ENCODE results near the gene KLF11. TPM values are rescaled to one million over a fixed set of nuclear protein-coding genes. Genes with fewer than 3 reads are reported as not detected.

The KLF11 gene
- total and polyA plus RNA-seq, 2 experiments from 2014 or later, result 10.2 to 11.3 TPM

GRCh38 chr2:10007921-10008808 is 35.2 kb upstream of the KLF11 start:
- Histone ChIP-seq H3K4me3 (no peak overlapping the region), H3K4me2 (no peak overlapping the region), H3K9me3 (ENCODE audit: low read depth) (no peaks in the 10 kb centered on the region), H3K36me3 (replicated peaks; ENCODE audit: insufficient read depth, low read depth) (no peaks in the 10 kb centered on the region), H2AFZ (no peak overlapping the region), H4K20me1 (ENCODE audit: insufficient read depth, poor library complexity, severe bottlenecking) (no peaks in the 10 kb centered on the region), H3K4me1 (ENCODE audit: insufficient read depth) (peaks cover 12% of the 10 kb centered on the region), H3K79me2 (no peaks in the 10 kb centered on the region), H3K9me2 (replicated peaks; ENCODE audit: insufficient read depth) (no peaks in the 10 kb centered on the region), H3K27me3 (no peaks in the 10 kb centered on the region), H3K27ac (no peak overlapping the region)
- WGBS (ENCODE audit: low lambda C conversion rate, missing lambda C conversion rate), result 77% methylated on average over 22 of the region's 22 CpGs
- TF ChIP-seq EZH2 (IDR thresholded peaks at IDR 0.05; ENCODE audit: borderline replicate concordance), result no peak
- TF ChIP-seq EZH2phosphoT487 (IDR thresholded peaks at IDR 0.05; ENCODE audit: low read depth, severe bottlenecking, unreplicated experiment), result no peak
- no peak for TF ChIP-seq CTCF (IDR thresholded peaks at IDR 0.05; ENCODE audit: poor library complexity)
- no peak for DNase-seq (ENCODE audit: low spot score)

GRCh38 chr2:10008809-10009176 is 34.6 kb upstream of the KLF11 start:
- H3K27ac ChIP-seq, result no peak overlapping the region
- TF ChIP-seq EZH2 (IDR thresholded peaks at IDR 0.05; ENCODE audit: borderline replicate concordance) (no peak), CTCF (IDR thresholded peaks at IDR 0.05; ENCODE audit: poor library complexity) (no peak), EZH2phosphoT487 (IDR thresholded peaks at IDR 0.05; ENCODE audit: low read depth, severe bottlenecking, unreplicated experiment) (no peak)
- H4K20me1 ChIP-seq (ENCODE audit: insufficient read depth, poor library complexity, severe bottlenecking), result no peaks in the 10 kb centered on the region
- no peaks in the 10 kb centered on the region for H3K9me3 ChIP-seq (ENCODE audit: low read depth)
- no peaks in the 10 kb centered on the region for H3K9me2 ChIP-seq (replicated peaks; ENCODE audit: insufficient read depth)
- H3K4me3 ChIP-seq, result no peak overlapping the region
- H2AFZ ChIP-seq, result no peak overlapping the region
- H3K79me2 ChIP-seq, result no peaks in the 10 kb centered on the region
- no peaks in the 10 kb centered on the region for H3K27me3 ChIP-seq
- no peak overlapping the region for H3K4me2 ChIP-seq
- 97% methylated on average over 9 of the region's 9 CpGs for WGBS (ENCODE audit: low lambda C conversion rate, missing lambda C conversion rate)
- peaks cover 12% of the 10 kb centered on the region for H3K4me1 ChIP-seq (ENCODE audit: insufficient read depth)
- no peaks in the 10 kb centered on the region for H3K36me3 ChIP-seq (replicated peaks; ENCODE audit: insufficient read depth, low read depth)
- DNase-seq (ENCODE audit: low spot score), result no peak

- 85% methylated on average over 19 of the region's 19 CpGs for WGBS (ENCODE audit: low lambda C conversion rate, missing lambda C conversion rate)
Measured at GRCh38 chr2:10009271-10009810, 34.0 kb upstream of the KLF11 start.

More at GRCh38 chr2:10009271-10009810, 34.0 kb upstream of the KLF11 start:
- Histone ChIP-seq H3K27ac (no peak overlapping the region), H4K20me1 (ENCODE audit: insufficient read depth, poor library complexity, severe bottlenecking) (no peaks in the 10 kb centered on the region), H3K4me3 (no peak overlapping the region), H3K4me2 (no peak overlapping the region), H3K27me3 (no peaks in the 10 kb centered on the region), H2AFZ (no peak overlapping the region), H3K79me2 (no peaks in the 10 kb centered on the region), H3K4me1 (ENCODE audit: insufficient read depth) (peaks cover 12% of the 10 kb centered on the region), H3K36me3 (replicated peaks; ENCODE audit: insufficient read depth, low read depth) (no peaks in the 10 kb centered on the region), H3K9me2 (replicated peaks; ENCODE audit: insufficient read depth) (no peaks in the 10 kb centered on the region), H3K9me3 (ENCODE audit: low read depth) (no peaks in the 10 kb centered on the region)
- DNase-seq (ENCODE audit: low spot score), result no peak
- no peak for TF ChIP-seq CTCF (IDR thresholded peaks at IDR 0.05; ENCODE audit: poor library complexity)

Measured in hepatocyte (in vitro differentiated cells).